ENCODE data around the gene CD63.
A peak's percentile ranks its signal among the peaks of the same experiment; 100 is the strongest.

CD63 gene

DNA sequence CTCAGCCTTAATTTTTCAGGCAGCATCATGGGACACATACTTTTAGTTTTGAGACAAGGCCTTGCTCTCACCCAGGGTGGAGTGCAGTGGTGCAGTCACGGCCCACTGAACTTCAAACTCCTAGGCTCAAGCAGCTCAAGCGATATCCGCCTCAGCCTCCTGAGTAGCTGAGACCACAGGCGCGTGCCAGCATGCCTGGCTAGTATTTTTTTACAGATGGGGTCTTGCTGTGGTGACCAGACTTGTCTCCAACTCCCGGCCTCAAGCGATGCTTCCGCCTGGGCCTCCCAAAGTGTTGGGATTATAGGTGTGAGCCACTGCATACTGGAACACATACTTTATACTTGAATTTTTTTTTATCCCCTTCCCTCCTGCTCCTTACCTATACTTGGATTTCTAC lies 5.9 kb downstream of the CD63 start:
- DNase-seq (ENCODE audit: low read depth in 1 of 2, low spot score in 1 of 2) = no peak

DNA sequence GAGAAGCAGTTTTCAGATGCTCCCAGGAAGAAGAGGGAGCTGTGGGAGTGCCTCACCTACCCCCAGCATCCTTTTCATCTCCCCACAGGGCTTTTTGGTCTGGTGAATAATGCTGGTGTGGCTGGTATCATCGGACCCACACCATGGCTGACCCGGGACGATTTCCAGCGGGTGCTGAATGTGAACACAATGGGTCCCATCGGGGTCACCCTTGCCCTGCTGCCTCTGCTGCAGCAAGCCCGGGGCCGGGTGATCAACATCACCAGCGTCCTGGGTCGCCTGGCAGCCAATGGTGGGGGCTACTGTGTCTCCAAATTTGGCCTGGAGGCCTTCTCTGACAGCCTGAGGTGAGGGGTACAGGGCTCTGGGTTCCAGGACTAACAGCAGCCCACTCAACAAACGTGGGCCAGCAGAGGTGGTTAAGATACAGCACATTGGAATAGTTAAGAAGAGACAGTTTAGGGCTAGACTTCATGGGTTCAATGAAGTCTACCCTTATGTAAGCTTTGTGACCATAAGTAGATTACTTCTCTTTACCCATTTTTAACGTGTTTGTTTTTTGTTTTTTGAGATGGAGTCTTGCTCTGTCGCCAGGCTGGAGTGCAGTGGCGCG lies 7.1 kb downstream of the CD63 start:
- no peak for DNase-seq (ENCODE audit: low read depth in 1 of 2, low spot score in 1 of 2)

DNA sequence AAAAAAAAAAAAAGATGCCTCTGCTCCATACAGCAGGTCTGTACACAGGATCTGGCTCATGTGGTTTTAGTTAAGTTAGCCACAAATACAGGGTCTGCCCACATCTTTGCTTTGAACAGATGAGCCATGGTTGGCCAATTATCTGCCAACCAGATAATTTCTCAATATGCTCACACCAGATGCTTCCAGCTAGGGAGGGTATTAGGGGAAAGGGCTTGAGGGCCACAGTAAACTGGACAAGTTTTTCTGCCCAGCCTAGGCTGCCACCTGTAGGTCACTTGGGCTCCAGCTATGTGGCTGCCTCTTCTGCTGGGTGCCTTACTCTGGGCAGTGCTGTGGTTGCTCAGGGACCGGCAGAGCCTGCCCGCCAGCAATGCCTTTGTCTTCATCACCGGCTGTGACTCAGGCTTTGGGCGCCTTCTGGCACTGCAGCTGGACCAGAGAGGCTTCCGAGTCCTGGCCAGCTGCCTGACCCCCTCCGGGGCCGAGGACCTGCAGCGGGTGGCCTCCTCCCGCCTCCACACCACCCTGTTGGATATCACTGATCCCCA lies 7.8 kb downstream of the CD63 start:
- DNase-seq (ENCODE audit: low read depth in 1 of 2, low spot score in 1 of 2) = no peak

DNA sequence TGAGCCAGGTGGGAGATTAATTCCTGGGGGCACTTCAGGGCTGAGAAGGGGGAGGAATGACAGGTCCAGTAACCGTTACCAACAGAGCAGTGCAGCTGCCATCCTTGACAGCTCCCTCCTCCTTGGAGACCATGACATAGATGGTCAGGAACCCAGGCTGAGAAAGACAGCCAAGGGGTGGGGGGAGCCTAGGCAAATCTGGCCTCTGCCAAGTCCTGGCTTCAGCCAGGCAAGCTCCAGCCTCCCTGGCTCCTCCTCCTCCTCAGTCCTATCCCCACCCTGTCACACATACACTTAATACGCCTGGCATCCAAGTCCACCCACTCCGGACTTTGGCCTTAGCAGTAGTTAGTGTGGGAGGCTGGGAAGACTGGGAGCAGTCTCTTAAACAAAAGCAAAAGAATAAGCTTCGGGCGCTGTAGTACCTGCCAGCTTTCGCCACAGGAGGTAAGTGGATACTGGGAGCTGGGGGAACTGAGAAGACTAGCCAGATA lies 8.7 kb downstream of the CD63 start, which contains the start of gene RDH5:
Gene RDH5, plus strand, starts transcription at position 323 of the 494 bp plus-strand sequence. CDS start 792 bp downstream, outside the sequence.
- DNase-seq (ENCODE audit: low read depth in 1 of 2, low spot score in 1 of 2) = no peak

DNA sequence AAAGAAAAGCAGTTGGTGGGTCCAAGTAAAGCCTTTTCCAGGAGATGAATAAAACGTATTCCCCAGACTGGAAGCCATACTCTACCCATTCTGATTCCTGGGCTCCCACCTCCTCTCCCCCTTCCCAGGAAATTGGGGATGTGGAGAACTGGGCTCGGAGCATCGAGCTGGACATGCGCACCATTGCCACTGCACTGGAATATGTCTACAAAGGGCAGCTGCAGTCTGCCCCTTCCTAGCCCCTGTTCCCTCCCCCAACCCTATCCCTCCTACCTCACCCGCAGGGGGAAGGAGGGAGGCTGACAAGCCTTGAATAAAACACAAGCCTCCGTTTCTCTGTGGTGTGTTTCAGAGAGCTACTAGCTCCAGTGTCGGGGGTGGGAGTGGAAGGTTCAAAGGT lies 9.4 kb downstream of the CD63 start:
- no peak for DNase-seq (ENCODE audit: low read depth in 1 of 2, low spot score in 1 of 2)

DNA sequence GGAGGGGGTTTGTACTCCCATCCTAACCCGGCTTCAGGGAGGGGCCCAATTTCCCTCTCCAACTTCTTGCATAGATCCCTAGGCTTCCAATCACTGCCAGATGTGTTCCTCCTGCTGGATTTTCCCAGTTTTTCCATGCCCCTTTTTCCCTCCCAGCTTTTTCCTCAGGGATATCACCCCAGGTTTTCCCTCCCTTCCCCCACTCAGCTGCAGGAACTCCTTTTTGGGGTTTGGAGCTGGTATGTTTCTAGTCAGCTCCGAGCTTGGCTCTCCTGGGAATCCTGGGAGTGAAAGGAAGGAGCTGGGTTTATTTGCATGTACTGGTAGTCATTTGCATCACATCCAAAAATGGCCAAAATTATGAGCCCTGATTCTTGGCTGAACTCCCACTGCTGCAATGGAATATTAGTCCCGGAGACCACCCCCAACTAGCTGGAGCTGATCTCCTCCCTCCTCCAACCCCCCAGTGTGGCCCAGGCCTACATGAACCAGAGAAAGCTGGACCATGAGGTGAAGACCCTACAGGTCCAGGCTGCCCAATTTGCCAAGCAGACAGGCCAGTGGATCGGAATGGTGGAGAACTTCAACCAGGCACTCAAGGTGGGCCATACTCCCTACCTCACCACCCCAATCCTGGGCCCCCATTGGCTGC lies 10.1 kb downstream of the CD63 start:
- DNase-seq (ENCODE audit: low read depth in 1 of 2, low spot score in 1 of 2) = no peak

DNA sequence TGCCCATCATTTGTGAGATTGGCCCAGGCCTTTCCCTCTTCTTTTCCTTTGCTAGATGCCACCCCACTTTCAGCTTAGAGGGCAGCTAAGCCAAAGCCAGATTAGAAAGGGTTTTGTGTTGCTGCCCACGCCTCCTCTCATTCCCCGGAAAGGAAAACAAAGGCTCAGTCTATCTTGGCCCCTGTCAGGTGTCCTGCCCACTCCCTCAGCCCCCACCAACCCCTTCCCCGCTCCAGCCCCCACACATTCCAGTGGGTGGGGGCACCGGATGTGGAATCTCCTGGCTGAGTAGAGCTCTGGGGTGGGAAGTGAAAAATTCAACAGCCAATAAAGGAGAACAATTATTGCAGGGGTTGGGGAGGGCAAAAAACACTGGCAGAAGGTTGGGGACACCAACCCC lies 10.8 kb downstream of the CD63 start:
- DNase-seq (ENCODE audit: low read depth in 1 of 2, low spot score in 1 of 2) = no peak

DNA sequence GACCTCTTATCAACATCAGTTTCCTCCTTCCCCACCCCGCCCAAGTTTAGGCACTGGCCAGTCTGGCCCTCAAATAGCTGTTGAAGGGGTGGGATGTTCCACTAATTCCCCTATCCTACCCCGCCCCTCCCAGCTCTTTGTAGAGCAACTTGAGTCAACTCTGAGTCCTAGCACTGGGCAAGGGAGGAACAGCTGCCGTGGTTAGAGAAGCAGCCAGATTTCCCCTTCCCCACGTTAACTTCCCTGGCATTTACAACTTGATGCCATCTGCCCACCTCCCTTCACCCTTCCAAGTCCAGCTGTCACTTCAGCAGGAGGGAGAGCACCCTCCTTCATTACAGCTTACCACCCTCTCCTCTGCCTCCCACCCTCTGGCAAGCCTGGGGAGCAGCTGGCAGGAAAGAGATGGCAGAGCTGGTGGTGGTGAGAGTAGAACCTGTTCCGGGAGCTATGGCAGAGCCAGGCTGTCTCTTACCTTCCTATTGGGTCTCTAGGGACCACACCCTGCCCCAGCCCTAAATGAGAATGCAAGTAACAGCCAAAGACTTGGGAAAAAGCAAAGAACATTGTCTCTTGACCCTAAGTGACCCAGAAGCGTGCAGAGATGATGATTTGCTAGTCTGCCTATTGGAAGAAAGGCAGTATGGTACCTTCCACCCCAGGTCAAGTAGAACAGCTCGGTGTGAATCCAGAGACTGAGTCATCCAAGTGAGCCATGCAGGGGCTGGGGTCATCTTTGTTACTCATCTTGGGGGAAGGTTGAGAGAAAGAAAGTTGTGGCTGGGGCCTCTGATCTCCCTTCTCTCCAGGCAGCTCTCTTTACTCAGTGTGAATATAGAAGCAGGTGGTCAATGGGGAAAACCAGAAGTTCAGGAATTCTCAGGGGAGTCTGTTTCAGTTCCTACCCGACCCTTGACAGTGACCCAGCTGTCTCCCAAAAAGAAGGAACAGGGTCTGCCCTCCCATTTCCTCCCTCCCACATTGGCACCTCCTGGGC lies 11.5 kb downstream of the CD63 start:
- DNase-seq (ENCODE audit: low read depth in 1 of 2, low spot score in 1 of 2) = no peak

DNA sequence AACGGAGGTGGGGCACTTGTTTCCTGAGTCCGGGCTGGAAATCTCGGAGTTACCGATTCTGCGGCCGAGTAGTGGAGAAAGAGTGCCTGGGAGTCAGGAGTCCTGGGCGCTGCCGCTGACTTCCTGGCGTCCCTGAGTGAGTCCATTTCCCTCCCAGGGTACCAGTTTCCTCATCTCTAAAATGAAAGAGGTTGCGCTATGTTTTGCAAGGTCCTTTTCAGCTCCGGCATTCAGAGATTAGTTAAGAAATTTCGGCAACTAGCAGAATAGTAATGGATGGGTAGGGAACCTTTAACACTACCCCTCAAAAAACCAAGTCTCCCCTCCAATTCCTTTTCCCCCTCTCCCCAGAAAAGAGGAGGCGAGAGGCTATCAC lies 12.2 kb downstream of the CD63 start:
- DNase-seq (ENCODE audit: low read depth in 1 of 2, low spot score in 1 of 2) = no peak

DNA sequence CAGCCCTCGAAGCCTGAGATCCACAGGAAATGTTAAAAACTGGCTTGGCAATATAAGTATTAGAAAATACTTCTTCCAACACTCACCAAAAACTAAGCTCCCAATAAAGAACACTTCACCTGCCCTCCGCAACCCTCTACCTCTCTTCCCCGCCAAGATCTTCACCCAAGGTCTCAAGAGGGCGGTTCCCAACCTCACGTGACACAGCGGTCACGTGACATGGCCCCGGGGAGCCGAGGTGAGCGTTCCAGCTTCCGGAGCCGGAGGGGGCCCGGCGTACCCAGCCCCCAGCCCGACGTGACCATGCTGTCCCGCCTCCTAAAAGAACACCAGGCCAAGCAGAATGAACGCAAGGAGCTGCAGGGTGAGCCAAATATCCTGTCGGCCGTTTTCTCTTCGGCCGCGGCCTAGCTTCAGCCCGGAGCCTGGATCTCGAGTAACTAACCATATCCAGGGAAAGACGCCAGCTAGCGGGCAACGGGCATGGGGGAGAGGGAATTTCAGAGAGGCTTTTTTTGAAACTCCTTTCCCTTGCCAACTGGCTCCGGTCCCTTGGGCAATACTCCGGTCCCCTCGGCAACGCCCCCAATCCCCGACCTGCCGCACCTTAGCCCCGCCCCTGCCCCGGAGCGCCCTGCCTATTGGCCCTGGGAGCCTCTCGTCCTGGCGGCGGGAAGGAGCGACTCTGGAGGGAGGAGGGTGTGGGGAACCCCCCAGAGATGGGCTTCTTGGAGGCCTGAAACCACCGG lies 12.8 kb downstream of the CD63 start, which contains the start of gene BLOC1S1:
Gene BLOC1S1, plus strand, starts transcription at position 214 of the 749 bp plus-strand sequence. Its CDS starts 6 bp downstream, at position 220.
- peak; percentile 84 to 88 for DNase-seq (ENCODE audit: low read depth in 1 of 2, low spot score in 1 of 2)

DNA sequence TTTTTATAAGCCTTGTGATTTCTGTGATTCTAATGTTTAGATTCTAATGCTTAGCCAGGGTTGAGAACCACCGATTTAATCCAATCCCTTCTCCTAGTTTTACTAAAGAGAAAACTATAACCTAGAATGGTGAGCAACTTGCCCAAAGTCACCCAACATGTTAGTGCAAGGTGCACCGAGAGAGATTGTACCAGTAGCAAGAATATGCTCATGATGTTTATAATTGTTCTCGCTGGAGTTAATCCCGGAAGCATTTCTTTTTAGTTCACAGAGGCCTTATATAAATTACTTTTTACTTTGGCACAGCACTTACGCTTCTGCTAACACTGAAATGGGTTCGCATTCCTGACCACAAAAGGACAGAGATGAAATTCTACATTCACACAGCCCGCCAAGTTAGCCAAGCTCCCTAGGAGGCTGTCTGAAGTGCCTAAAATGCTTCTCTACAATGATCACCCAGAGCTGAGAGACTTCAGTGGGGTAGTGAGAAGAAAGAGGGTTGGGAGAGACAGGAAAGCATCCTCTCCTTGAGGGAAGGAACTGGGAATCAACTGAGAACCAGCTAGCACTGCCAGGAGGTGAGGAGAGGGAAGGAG lies 13.5 kb downstream of the CD63 start:
- DNase-seq (ENCODE audit: low read depth in 1 of 2, low spot score in 1 of 2) = no peak

DNA sequence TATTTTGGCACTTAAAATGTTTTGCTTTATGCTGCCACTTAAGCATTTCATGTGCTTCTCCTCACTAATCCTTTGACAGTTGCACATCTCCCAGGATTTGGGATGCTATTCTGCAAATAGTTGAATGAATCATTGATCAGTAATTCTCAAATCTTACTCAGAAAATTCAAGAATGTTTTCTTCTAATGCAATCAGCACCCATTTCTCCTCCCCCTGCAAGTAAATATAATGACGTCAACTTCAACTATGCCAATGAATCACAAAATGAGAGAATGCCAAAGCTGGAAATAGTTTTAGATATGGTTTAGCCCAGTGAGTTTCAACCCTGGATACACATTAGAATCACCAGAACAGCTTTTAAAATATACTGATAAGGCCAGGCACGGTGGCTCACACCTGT lies 15.1 kb downstream of the CD63 start:
- DNase-seq (ENCODE audit: low read depth in 1 of 2, low spot score in 1 of 2) = no peak

DNA sequence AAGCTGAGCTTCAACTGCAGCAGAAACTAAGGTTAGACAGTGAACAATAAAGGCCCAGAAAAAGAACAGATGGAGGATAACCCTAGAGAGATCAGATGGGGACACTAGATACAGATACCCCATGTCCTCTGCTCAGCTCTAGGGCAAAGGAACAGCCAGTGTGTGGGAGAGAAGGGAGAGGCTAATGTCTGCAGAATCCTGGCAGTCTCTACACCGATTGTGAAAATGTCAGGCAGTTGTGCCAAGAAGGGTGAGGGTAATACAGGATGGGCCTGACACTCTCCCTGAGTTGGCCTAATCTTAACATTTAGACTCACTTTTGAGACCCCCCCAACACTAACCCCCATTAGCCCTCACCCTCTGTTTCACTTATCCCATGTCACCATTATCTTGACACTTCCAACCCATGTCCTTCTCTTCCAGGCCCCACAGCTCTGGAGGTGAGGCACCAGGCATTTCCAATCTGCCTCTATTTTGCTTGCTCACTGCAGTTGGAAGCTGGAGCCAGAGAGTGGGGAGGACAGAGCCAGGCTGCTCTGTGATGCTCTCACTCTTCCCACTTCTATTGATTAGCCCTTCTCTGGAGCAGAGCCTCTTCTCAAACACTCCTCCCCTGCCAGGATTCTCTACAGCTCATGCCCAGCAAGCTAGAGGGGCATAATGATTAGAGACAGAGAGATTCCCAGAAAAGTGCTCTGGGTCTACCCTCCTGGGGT lies 16.0 kb downstream of the CD63 start:
- no peak for DNase-seq (ENCODE audit: low read depth in 1 of 2, low spot score in 1 of 2)

DNA sequence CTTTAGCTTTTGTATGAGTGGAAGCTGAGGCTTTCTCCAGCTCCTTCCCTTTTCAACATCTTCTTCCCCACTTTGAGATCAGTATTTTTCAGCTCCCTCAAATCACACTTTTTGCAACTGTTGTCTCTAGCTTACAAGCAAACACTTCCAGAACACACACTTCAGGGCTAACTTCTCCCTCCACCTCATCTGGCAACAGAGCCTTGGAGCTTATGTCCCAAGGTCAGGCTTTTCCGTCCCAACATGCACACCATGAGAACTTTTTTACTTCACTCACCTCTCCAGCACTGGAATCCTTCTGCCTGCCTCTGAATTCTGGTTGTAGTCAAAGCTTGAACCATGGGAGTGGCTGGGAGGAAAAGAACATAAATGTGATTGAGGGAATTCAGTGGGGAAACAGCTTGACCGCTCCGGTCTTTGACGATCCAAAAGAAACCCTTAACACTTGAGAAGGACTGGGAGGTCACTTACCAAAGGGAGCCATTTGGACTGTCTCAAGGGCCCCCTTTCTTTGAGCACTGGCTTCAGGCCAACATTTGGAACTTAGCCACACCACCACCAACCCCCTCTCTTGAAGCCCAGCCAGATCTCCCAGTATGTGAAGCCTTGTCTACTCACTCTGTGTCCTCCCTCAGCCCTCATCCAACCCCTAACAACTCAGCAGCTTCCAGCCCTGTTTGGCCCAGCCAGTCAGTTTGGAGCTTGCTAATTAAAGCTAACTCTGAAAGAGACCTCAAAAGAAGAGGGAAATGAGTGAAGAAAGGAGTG lies 16.8 kb downstream of the CD63 start:
- no peak for DNase-seq (ENCODE audit: low read depth in 1 of 2, low spot score in 1 of 2)

DNA sequence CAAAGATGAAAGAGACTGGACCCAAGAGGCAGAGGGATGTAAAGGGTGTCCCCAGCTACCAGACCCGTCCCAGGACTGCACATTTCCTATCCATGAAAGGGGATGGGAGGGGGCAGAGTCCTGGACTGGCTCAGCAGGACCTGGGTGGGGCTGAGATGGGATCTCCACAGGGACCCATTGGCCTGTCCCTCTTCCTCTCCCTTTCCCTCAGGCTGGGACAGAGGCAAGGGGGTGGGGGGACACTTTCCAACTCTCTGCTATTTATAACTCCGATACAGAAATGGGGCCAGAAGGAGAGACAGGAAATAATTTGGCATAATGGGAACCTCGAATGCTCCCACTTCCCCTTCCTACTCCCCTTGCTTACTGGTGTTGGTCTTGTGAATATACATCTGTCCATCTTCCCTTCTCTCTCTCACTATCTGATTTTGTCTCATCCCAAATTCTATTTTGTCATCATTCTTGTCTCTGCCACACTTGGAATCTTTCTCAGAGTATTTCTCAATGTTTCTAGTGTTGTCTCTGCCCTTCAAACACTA lies 20.0 kb downstream of the CD63 start:
- no peak for DNase-seq (ENCODE audit: low read depth in 1 of 2, low spot score in 1 of 2)

DNA sequence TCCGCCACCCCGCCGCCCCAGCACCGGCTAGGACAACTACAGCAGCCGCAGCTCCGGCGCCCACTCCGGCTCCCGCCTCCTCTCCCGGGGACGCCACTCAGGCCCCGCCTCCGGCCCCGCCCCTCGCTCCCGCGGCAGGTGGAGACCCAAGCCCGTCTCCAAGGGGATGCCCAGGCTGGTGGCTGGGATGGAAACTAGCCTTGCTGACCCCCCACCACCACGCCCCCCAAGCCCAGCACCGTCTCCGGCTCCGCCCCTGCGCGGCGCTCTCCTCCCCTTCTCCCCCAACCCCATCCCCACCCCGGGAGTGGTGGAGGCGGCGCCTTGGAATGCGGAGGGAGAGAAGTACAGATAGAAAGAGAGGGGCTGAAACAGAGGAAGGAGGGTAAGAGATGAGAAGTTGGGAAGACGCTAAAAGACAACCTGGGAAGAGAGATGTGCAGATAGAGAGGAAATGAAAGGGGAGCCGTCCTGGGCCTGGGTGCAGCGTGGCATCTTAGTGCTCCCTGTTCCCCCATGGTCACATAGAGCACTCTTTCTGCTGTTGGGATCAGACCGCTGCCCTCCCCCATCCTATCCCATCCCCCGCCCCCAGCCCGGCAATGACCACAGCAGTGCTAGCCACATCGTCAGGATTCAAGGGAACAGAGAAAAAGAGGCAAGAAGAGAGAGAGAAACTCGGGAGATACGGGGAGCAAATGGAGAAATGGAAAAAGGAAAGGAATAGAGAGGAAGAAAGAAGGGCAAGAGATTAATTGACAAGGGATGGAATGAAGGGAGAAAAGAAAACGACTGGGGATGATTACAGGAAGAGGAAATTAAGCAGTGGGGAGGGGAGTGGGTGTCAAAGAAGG lies 20.7 kb downstream of the CD63 start, which contains the start of gene ITGA7:
Gene ITGA7, minus strand, starts transcription at position 64 of the 854 bp plus-strand sequence. CDS start 222 bp downstream, outside the sequence.
- DNase-seq (ENCODE audit: low read depth in 1 of 2, low spot score in 1 of 2) = peak; percentile 32 to 47

DNA sequence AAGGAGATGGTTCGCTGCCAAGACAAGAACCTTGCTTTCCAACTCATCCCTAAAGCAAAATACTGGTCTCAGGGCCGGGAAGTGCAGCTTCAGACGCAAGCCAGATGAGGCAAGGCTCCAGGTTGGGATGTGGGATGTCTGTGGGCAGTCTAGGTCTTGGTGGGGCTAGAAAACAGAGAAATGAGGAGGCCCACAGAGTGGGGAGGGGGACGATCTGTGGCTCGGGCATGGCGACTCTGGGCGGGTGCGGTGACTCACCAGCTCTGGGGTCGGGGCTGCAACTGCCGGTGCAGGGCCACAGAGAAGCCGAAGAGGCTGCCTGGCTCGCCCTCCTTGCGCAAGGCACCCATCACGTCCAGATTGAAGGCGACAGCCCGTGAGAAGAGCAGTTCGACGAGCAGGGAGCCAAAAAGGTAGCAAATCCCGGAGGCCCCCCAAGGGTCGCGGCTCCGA lies 21.6 kb downstream of the CD63 start:
- DNase-seq (ENCODE audit: low read depth in 1 of 2, low spot score in 1 of 2) = no peak
